Measurements from ENCODE around the gene MTARC1. TPM values are rescaled to one million over a fixed set of nuclear protein-coding genes. Genes with fewer than 3 reads are reported as not detected.

MTARC1 gene
- total RNA-seq, 1 donor from 2014 or later, result not detected

- Mint-ChIP-seq H3K36me3 (ENCODE audit: low read depth) (no peaks in the 10 kb centered on the region), H3K9me3 (no peaks in the 10 kb centered on the region), H3K4me3 (ENCODE audit: low read depth) (no peak overlapping the region), H3K27ac (no peak overlapping the region), H3K4me1 (ENCODE audit: low read depth) (no peaks in the 10 kb centered on the region), H3K27me3 (ENCODE audit: low read depth) (no peaks in the 10 kb centered on the region)
- intact Hi-C loops (cut with micrococcal nuclease), result no loop called here
- no peak for DNase-seq (ENCODE audit: low spot score)
Measured at GRCh38 chr1:220834155-220834870, 47.6 kb downstream of the MTARC1 start.

Other genes starting within 250 kb of the MTARC1 start
- gene C1orf115, start 96.5 kb upstream of the MTARC1 start, total RNA-seq, result 0.11 TPM in 1 of 2 replicates, not detected in the other
- gene MTARC2, start 38.6 kb upstream of the MTARC1 start, total RNA-seq, result not detected in 2 replicates
- 8.2 and 10.4 TPM in 2 replicates for gene HLX, start 92.5 kb downstream of the MTARC1 start, total RNA-seq

Data from activated T-helper 2 cell treated with anti-CD3 and anti-CD28 coated beads, Interferon-gamma antibody, Interleukin-2, Interleukin-4, amounts not matched to agents 10 μg/mL and 5 μg/mL and 100 μg/mL, durations not matched to agents 14 hours and 24 hours and 36 hours (primary cell).